Measurements from ENCODE around the gene ZNF740. TPM values are rescaled to one million over a fixed set of nuclear protein-coding genes. Genes with fewer than 3 reads are reported as not detected.

Gene ZNF740
- total RNA-seq, 2 experiments from 2014 or later = 31.6 to 58.2 TPM

DNA sequence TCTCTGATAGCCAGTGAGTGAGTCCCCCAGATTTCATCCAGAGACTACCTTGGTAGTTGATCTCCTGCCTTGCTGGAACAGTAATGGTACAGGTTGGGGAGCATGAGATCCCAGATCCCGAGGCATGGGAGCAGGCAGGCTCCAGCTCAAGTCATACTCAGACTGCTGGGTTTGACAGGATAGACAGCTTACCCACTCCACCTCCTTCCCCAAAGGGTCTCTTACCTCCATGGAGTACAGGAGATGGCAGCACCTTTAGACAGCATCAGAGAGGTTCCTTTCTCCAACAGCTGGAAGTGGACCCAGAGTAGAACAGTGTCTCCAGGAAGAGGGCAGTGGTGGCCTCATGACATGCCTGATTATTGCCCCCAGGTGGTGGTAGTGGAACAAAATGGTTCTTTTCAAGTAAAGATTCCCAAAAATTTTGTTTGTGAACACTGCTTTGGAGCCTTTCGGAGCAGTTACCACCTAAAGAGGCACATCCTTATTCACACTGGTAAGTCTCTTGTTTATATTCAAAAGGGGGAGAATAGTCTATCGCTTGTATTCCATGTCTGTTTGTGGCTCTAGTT, 5.1 kb downstream of the ZNF740 start:
- H2AFZ ChIP-seq (ENCODE audit: low read length) = no peak overlapping the region
- H3K4me2 ChIP-seq (ENCODE audit: low read length) = no peak overlapping the region
- POLR2A ChIA-PET = interaction anchor here (0.5 to 1.8 kb wide), 6 partner anchors 9 to 18 kb away, joined by 3 to 8 read pairs (median 4); no protein-coding TSS in a partner anchor
- TF ChIP-seq EZH2phosphoT487 (IDR thresholded peaks at IDR 0.05; ENCODE audit: borderline replicate concordance, low read depth, low read length) = no peak
- TF ChIP-seq, protein P1, sequence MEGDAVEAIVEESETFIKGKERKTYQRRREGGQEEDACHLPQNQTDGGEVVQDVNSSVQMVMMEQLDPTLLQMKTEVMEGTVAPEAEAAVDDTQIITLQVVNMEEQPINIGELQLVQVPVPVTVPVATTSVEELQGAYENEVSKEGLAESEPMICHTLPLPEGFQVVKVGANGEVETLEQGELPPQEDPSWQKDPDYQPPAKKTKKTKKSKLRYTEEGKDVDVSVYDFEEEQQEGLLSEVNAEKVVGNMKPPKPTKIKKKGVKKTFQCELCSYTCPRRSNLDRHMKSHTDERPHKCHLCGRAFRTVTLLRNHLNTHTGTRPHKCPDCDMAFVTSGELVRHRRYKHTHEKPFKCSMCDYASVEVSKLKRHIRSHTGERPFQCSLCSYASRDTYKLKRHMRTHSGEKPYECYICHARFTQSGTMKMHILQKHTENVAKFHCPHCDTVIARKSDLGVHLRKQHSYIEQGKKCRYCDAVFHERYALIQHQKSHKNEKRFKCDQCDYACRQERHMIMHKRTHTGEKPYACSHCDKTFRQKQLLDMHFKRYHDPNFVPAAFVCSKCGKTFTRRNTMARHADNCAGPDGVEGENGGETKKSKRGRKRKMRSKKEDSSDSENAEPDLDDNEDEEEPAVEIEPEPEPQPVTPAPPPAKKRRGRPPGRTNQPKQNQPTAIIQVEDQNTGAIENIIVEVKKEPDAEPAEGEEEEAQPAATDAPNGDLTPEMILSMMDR (conservative IDR thresholded peaks at IDR 0.05; ENCODE audit: low read length) = peak; percentile 55
- DNase-seq (ENCODE audit: low spot score) = no peak
- peaks cover 86% of the 10 kb centered on the region for H3K36me3 ChIP-seq (ENCODE audit: insufficient read depth, low read length)
- H3K4me3 ChIP-seq (ENCODE audit: low read depth, low read length, poor library complexity, severe bottlenecking) = no peak overlapping the region
- no peaks in the 10 kb centered on the region for H4K20me1 ChIP-seq (ENCODE audit: insufficient read depth, low read length)
- peaks cover 7% of the 10 kb centered on the region; the same call in 1 of the 2 replicates for H3K9me3 ChIP-seq (ENCODE audit: low read length)
- intact Hi-C loops (cut with micrococcal nuclease; ENCODE audit: unreplicated experiment) = no loop called here
- H3K79me2 ChIP-seq (ENCODE audit: insufficient read depth, low read depth, low read length) = peaks cover 29% of the 10 kb centered on the region
- no peak overlapping the region for H3K27ac ChIP-seq (ENCODE audit: low read depth, low read length, poor library complexity, severe bottlenecking)
- peaks cover 39% of the 10 kb centered on the region for H3K4me1 ChIP-seq (ENCODE audit: insufficient read depth, low read length, poor library complexity, severe bottlenecking)
- H3K9me2 ChIP-seq (ENCODE audit: insufficient read depth, low read length) = no peaks in the 10 kb centered on the region
- CTCF ChIA-PET (ENCODE audit: unreplicated experiment) = interaction anchor here (0.8 kb wide), 1 partner anchor 9 kb away, joined by 3 read pairs; no protein-coding TSS in a partner anchor
- BruUV-seq (replicated peaks) = no TSS peak

DNA sequence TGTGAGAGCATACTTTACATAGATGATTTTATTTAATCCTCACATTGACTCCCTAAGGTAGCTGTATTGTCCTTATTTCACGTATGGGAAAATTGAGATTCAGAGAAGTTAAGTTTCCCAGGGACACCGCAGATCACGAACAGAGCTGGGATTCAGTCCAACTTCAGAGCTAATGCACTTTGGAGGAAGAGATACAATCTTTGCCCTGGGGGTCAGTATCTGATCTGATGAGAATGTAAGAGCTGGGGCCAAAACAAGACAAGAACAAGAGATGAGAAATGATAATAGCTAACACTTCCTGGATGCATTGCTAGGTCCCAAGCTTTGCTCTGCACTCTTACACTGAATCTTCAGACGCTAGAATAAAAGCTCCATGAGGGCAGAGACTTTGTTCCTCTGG, 6.2 kb downstream of the ZNF740 start:
- TF ChIP-seq EZH2phosphoT487 (IDR thresholded peaks at IDR 0.05; ENCODE audit: borderline replicate concordance, low read depth, low read length) = no peak
- TF ChIP-seq, protein P1 (conservative IDR thresholded peaks at IDR 0.05; ENCODE audit: low read length) = no peak
- BruUV-seq (replicated peaks) = no TSS peak
- no peaks in the 10 kb centered on the region for H4K20me1 ChIP-seq (ENCODE audit: insufficient read depth, low read length)
- peaks cover 95% of the 10 kb centered on the region for H3K36me3 ChIP-seq (ENCODE audit: insufficient read depth, low read length)
- CTCF ChIA-PET (ENCODE audit: unreplicated experiment) = interaction anchor here (1.6 kb wide), 1 partner anchor 12 kb away, joined by 9 read pairs; no protein-coding TSS in a partner anchor
- DNase-seq (ENCODE audit: low spot score) = no peak
- peaks cover 5% of the 10 kb centered on the region; the same call in 1 of the 2 replicates for H3K9me3 ChIP-seq (ENCODE audit: low read length)
- H3K4me1 ChIP-seq (ENCODE audit: insufficient read depth, low read length, poor library complexity, severe bottlenecking) = peaks cover 35% of the 10 kb centered on the region
- no peak overlapping the region for H3K4me3 ChIP-seq (ENCODE audit: low read depth, low read length, poor library complexity, severe bottlenecking)
- POLR2A ChIA-PET = interaction anchor here (0.5 to 1.1 kb wide), 6 partner anchors 13 to 79 kb away, joined by 3 to 5 read pairs (median 4); partner anchors contain the start of gene ITGB7
- no peak overlapping the region for H3K27ac ChIP-seq (ENCODE audit: low read depth, low read length, poor library complexity, severe bottlenecking)
- H3K4me2 ChIP-seq (ENCODE audit: low read length) = no peak overlapping the region
- intact Hi-C loops (cut with micrococcal nuclease; ENCODE audit: unreplicated experiment) = no loop called here
- peaks cover 21% of the 10 kb centered on the region for H3K79me2 ChIP-seq (ENCODE audit: insufficient read depth, low read depth, low read length)
- no peaks in the 10 kb centered on the region for H3K9me2 ChIP-seq (ENCODE audit: insufficient read depth, low read length)
- H2AFZ ChIP-seq (ENCODE audit: low read length) = no peak overlapping the region

Measured in OCI-LY7 (cell line).